ENCODE measurements around the gene RANBP17. TPM values are rescaled to one million over a fixed set of nuclear protein-coding genes. Genes with fewer than 3 reads are reported as not detected.

RANBP17 gene
- total RNA-seq, 1 experiment from 2014 or later: not detected

DNA sequence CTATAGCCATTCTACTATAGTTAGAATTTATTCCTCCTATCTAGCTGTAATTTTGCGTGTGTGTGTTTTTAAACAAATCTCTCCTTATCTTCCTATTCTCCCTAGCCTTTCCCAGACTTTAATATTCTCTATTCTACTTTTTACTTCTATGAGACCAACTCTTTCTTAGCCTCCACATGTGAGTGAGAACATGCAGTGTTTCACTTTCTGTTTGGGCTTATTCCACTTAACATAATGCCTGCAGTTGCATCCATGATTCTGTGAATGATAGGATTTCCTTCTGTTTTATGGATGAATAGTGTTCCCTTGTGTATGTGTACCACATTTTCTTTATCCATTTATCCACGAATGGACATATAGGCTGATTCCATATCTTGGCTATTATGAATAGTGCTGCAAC, 254.9 kb downstream of the RANBP17 start:
- DNase-seq: no peak
- H4K20me1 ChIP-seq (ENCODE audit: insufficient read depth, low read depth, low read length): no peaks in the 10 kb centered on the region
- H3K36me3 ChIP-seq (ENCODE audit: insufficient read depth, low read length): no peaks in the 10 kb centered on the region
- H2AFZ ChIP-seq (ENCODE audit: low read length): no peak overlapping the region
- H3K4me3 ChIP-seq (ENCODE audit: low read length): no peak overlapping the region
- no peaks in the 10 kb centered on the region for H3K9me2 ChIP-seq (replicated peaks; ENCODE audit: insufficient read depth, low read length)
- no peaks in the 10 kb centered on the region for H3K4me1 ChIP-seq (ENCODE audit: low read length)
- H3K4me2 ChIP-seq (ENCODE audit: low read depth, low read length, poor library complexity, severe bottlenecking): no peak overlapping the region
- H3K9ac ChIP-seq (ENCODE audit: low read length): no peak overlapping the region
- no peaks in the 10 kb centered on the region for H3K27me3 ChIP-seq (ENCODE audit: low read length)
- H3K9me3 ChIP-seq (ENCODE audit: low read length): 0 out of 2 replicates have a peak, but pooled peaks cover 4% of the 10 kb centered on the region
- no peaks in the 10 kb centered on the region for H3K79me2 ChIP-seq (ENCODE audit: low read length)
- H3K27ac ChIP-seq (ENCODE audit: low read length): no peak overlapping the region

DNA sequence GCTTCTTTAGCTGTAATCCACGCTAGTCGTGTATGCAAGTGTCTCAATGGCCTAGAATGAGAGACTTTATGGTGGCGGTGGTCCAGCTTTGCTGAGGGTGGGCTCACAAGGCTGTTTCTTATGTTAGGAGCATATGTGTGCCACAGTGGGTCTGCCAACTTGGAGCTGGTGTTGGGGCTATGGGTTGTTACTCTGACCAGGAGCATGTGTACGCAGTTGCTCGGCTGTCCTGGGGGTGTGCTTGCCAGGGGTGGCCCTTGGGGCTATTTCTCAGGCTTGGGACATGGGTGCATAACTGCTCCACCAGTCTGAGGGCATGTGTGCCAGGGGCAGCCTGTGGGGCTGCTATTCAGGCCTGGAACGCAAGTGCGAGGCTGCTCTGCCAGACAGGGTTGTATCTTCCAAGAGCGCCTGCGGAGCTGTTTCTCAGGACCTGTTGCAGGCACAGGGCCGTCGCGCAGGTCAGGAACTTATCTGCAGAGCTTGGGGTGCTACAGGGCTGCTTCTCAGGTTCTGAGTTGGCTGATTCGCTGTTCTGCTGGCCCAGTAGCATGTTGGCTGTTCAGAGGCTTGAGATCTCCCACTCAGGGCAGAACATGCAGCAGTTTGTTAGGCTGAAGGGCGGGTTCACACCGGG, 259.3 kb downstream of the RANBP17 start:
- Histone ChIP-seq H3K4me3 (ENCODE audit: low read length) (no peak overlapping the region), H3K27me3 (ENCODE audit: low read length) (no peaks in the 10 kb centered on the region)

DNA sequence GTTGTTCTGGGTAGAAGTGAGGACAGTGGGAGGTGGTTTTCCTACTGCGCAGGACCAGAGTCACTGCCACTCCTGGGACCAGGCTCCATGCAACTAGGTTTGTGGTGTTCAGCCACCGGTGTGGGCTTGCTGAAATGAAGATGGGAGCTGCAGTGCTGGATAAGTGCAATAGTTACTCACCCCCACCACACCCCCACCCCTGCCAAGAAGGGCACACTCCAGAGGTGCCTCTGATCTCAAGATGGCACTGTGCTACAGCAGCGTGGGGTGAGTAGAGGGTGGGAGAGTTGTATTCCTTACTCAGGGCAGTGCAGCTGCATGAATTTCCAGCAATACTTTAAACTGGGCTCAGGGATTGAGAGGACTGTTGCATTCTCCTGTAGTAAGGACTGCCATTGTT, 259.8 kb downstream of the RANBP17 start:
- Histone ChIP-seq H3K9me3 (ENCODE audit: low read length) (0 out of 2 replicates have a peak, but pooled peaks cover 4% of the 10 kb centered on the region), H4K20me1 (ENCODE audit: insufficient read depth, low read depth, low read length) (no peaks in the 10 kb centered on the region), H3K4me2 (ENCODE audit: low read depth, low read length, poor library complexity, severe bottlenecking) (no peak overlapping the region), H3K36me3 (ENCODE audit: insufficient read depth, low read length) (no peaks in the 10 kb centered on the region), H2AFZ (ENCODE audit: low read length) (no peak overlapping the region), H3K9ac (ENCODE audit: low read length) (no peak overlapping the region), H3K9me2 (replicated peaks; ENCODE audit: insufficient read depth, low read length) (no peaks in the 10 kb centered on the region), H3K79me2 (ENCODE audit: low read length) (no peaks in the 10 kb centered on the region), H3K27me3 (ENCODE audit: low read length) (no peaks in the 10 kb centered on the region), H3K4me1 (ENCODE audit: low read length) (no peaks in the 10 kb centered on the region), H3K27ac (ENCODE audit: low read length) (no peak overlapping the region), H3K4me3 (ENCODE audit: low read length) (no peak overlapping the region)
- no peak for DNase-seq

More for the DNA sequence above, 259.3 kb downstream of the RANBP17 start:
- Histone ChIP-seq H3K27ac (ENCODE audit: low read length) (no peak overlapping the region), H3K79me2 (ENCODE audit: low read length) (no peaks in the 10 kb centered on the region), H3K9me2 (replicated peaks; ENCODE audit: insufficient read depth, low read length) (no peaks in the 10 kb centered on the region), H3K36me3 (ENCODE audit: insufficient read depth, low read length) (no peaks in the 10 kb centered on the region), H2AFZ (ENCODE audit: low read length) (no peak overlapping the region), H3K4me2 (ENCODE audit: low read depth, low read length, poor library complexity, severe bottlenecking) (no peak overlapping the region), H4K20me1 (ENCODE audit: insufficient read depth, low read depth, low read length) (no peaks in the 10 kb centered on the region), H3K9me3 (ENCODE audit: low read length) (0 out of 2 replicates have a peak, but pooled peaks cover 4% of the 10 kb centered on the region), H3K9ac (ENCODE audit: low read length) (no peak overlapping the region), H3K4me1 (ENCODE audit: low read length) (no peaks in the 10 kb centered on the region)
- no peak for DNase-seq

DNA sequence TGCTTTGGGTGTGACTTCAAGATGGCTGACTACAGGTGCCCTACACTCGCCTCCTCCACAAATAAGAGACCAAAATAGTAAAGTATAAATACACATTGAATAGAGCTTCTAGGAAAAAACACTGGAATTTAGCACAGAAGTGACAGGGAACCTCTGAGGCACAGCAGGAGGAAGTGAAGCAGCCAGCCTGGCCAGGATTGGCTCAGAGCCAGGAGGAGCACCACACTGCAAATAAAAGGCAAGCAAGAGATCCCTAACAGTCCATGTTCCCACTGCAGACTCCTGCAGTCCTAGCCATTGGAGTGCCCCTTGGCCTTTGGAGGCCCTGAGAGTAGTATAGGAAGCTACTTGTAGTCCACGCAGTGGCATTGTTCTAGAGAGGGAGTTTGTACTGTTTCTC, 260.6 kb downstream of the RANBP17 start:
- no peak for DNase-seq
- no peaks in the 10 kb centered on the region for H4K20me1 ChIP-seq (ENCODE audit: insufficient read depth, low read depth, low read length)
- no peaks in the 10 kb centered on the region for H3K9me2 ChIP-seq (replicated peaks; ENCODE audit: insufficient read depth, low read length)
- H3K36me3 ChIP-seq (ENCODE audit: insufficient read depth, low read length): no peaks in the 10 kb centered on the region
- H3K4me1 ChIP-seq (ENCODE audit: low read length): no peaks in the 10 kb centered on the region
- H3K4me2 ChIP-seq (ENCODE audit: low read depth, low read length, poor library complexity, severe bottlenecking): no peak overlapping the region
- H3K4me3 ChIP-seq (ENCODE audit: low read length): no peak overlapping the region
- H3K27ac ChIP-seq (ENCODE audit: low read length): no peak overlapping the region
- H2AFZ ChIP-seq (ENCODE audit: low read length): no peak overlapping the region
- H3K9me3 ChIP-seq (ENCODE audit: low read length): 0 out of 2 replicates have a peak, but pooled peaks cover 4% of the 10 kb centered on the region
- no peak overlapping the region for H3K9ac ChIP-seq (ENCODE audit: low read length)
- H3K27me3 ChIP-seq (ENCODE audit: low read length): no peaks in the 10 kb centered on the region
- H3K79me2 ChIP-seq (ENCODE audit: low read length): no peaks in the 10 kb centered on the region

DNA sequence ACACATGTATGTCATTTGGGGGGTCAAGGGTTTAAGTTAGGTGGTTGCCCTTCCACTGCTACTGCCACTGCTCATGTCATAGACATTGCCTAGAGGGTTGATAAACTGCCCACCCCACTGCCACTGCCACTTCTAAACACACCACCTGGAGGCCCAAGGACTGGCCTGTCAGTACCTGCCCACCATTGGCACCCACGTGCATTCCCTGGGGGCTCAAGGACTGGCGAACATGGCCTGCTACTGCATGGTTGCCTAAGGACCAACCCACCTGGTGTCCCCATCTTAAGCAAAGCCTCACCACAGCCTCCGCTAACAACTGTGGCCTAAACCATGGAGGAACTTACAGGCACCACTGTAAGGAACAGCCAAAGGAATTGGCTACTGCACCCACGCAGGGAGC, 261.6 kb downstream of the RANBP17 start:
- Histone ChIP-seq H2AFZ (ENCODE audit: low read length) (no peak overlapping the region), H3K27ac (ENCODE audit: low read length) (no peak overlapping the region), H3K27me3 (ENCODE audit: low read length) (no peaks in the 10 kb centered on the region), H3K9ac (ENCODE audit: low read length) (no peak overlapping the region), H3K4me3 (ENCODE audit: low read length) (no peak overlapping the region), H3K9me2 (replicated peaks; ENCODE audit: insufficient read depth, low read length) (no peaks in the 10 kb centered on the region), H3K4me2 (ENCODE audit: low read depth, low read length, poor library complexity, severe bottlenecking) (no peak overlapping the region), H4K20me1 (ENCODE audit: insufficient read depth, low read depth, low read length) (no peaks in the 10 kb centered on the region), H3K36me3 (ENCODE audit: insufficient read depth, low read length) (no peaks in the 10 kb centered on the region), H3K9me3 (ENCODE audit: low read length) (0 out of 2 replicates have a peak, but pooled peaks cover 4% of the 10 kb centered on the region), H3K4me1 (ENCODE audit: low read length) (no peaks in the 10 kb centered on the region), H3K79me2 (ENCODE audit: low read length) (no peaks in the 10 kb centered on the region)
- no peak for DNase-seq

DNA sequence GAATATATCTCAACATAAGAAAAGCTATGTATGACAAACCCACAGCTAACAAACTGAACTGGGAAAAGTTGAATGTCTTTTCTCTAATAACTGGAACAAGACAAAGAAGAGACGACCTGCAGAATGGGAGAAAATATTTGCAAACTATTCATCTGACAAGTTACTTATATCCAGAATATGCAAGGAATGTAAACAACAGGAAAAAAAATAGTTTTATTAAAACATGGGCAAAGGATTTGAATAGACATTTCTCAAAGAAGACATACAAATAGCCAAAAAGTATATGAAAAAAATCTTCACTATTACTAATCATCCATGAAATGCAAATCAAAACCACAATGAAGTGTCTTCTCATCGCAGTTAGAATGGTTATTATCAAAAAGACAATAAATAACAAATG, 265.5 kb downstream of the RANBP17 start:
- no peak overlapping the region for H3K4me3 ChIP-seq (ENCODE audit: low read length)
- H3K9ac ChIP-seq (ENCODE audit: low read length): no peak overlapping the region
- no peaks in the 10 kb centered on the region for H3K79me2 ChIP-seq (ENCODE audit: low read length)
- no peaks in the 10 kb centered on the region for H4K20me1 ChIP-seq (ENCODE audit: insufficient read depth, low read depth, low read length)
- no peaks in the 10 kb centered on the region for H3K36me3 ChIP-seq (ENCODE audit: insufficient read depth, low read length)
- no peak overlapping the region for H3K27ac ChIP-seq (ENCODE audit: low read length)
- DNase-seq: no peak
- H3K9me2 ChIP-seq (replicated peaks; ENCODE audit: insufficient read depth, low read length): no peaks in the 10 kb centered on the region
- no peaks in the 10 kb centered on the region for H3K9me3 ChIP-seq (ENCODE audit: low read length)
- no peaks in the 10 kb centered on the region for H3K4me1 ChIP-seq (ENCODE audit: low read length)
- no peaks in the 10 kb centered on the region for H3K27me3 ChIP-seq (ENCODE audit: low read length)
- no peak overlapping the region for H3K4me2 ChIP-seq (ENCODE audit: low read depth, low read length, poor library complexity, severe bottlenecking)
- H2AFZ ChIP-seq (ENCODE audit: low read length): no peak overlapping the region

DNA sequence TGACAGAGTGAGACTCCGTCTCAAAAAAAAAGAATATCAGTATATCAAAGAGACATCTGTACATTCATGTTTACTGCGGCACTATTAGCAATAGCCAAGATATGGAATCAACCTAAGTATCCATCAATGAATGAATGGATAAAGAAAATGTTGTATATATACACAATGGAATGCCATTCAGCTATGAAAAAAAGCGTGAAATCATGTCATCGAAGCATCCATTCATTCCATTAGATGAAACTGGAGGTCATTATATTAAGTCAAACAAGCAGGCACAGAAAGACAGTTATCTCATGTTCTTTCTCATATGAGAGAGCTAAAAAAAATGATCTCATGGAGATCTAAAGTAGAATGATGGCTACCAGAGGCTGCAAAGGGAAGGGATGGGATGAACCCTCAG, 266.3 kb downstream of the RANBP17 start:
- Histone ChIP-seq H3K27me3 (ENCODE audit: low read length) (no peaks in the 10 kb centered on the region), H3K4me2 (ENCODE audit: low read depth, low read length, poor library complexity, severe bottlenecking) (no peak overlapping the region), H3K4me3 (ENCODE audit: low read length) (no peak overlapping the region), H3K36me3 (ENCODE audit: insufficient read depth, low read length) (no peaks in the 10 kb centered on the region), H3K79me2 (ENCODE audit: low read length) (no peaks in the 10 kb centered on the region), H3K9me3 (ENCODE audit: low read length) (no peaks in the 10 kb centered on the region), H2AFZ (ENCODE audit: low read length) (no peak overlapping the region), H3K27ac (ENCODE audit: low read length) (no peak overlapping the region), H3K4me1 (ENCODE audit: low read length) (no peaks in the 10 kb centered on the region), H3K9me2 (replicated peaks; ENCODE audit: insufficient read depth, low read length) (no peaks in the 10 kb centered on the region), H4K20me1 (ENCODE audit: insufficient read depth, low read depth, low read length) (no peaks in the 10 kb centered on the region), H3K9ac (ENCODE audit: low read length) (no peak overlapping the region)
- no peak for DNase-seq

DNA sequence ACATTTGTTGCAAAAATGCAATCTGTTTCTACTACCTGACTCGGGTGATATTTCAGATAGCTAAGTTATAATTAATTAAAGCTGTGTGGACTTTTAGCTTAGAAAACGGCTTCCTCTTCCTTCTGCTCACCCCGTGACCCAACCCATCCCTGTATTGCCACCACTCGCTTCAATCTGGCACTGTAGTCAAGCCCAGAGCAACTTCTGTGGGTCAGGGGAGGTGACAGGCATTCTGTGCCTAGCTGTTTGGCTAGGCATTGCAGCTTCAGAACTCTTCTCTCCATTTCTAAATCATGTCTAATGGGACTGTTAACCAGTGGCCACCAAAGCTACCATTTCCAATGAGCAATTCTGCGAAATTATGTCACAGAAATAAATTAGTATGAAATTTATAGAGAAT, 267.5 kb downstream of the RANBP17 start:
- Histone ChIP-seq H3K27ac (ENCODE audit: low read length) (no peak overlapping the region), H2AFZ (ENCODE audit: low read length) (no peak overlapping the region), H3K27me3 (ENCODE audit: low read length) (no peaks in the 10 kb centered on the region), H3K4me1 (ENCODE audit: low read length) (no peaks in the 10 kb centered on the region), H3K4me3 (ENCODE audit: low read length) (no peak overlapping the region), H4K20me1 (ENCODE audit: insufficient read depth, low read depth, low read length) (no peaks in the 10 kb centered on the region), H3K9me2 (replicated peaks; ENCODE audit: insufficient read depth, low read length) (no peaks in the 10 kb centered on the region), H3K36me3 (ENCODE audit: insufficient read depth, low read length) (no peaks in the 10 kb centered on the region), H3K9me3 (ENCODE audit: low read length) (no peaks in the 10 kb centered on the region), H3K79me2 (ENCODE audit: low read length) (no peaks in the 10 kb centered on the region), H3K9ac (ENCODE audit: low read length) (no peak overlapping the region), H3K4me2 (ENCODE audit: low read depth, low read length, poor library complexity, severe bottlenecking) (no peak overlapping the region)
- DNase-seq: no peak

All from Karpas-422 (cell line).